Astrocyte (in vitro differentiated cells and primary cell): ENCODE results near the gene PLCXD3. TPM values are rescaled to one million over a fixed set of nuclear protein-coding genes. Genes with fewer than 3 reads are reported as not detected.

Source experiments
- DNase-seq: peaks from one replicate; pipeline ENCODE4 v3.0.0-alpha.2; 2010; ENCODE audit warnings: low read depth
- FAIRE-seq: peaks from 2 replicates; lab custom pipeline; 2011; peaks lifted over from hg19 to GRCh38; lab: Jason Lieb, UNC
- H2AFZ ChIP-seq: 2 replicates; pipeline ENCODE4 v1.6.0; 2012; ENCODE audit warnings: low read depth, low read length, inconsistent platforms
- H3K27ac ChIP-seq: 2 replicates; pipeline ENCODE4 v1.5.1; 2011; ENCODE audit warnings: low read depth, low read length, inconsistent platforms
- H3K27me3 ChIP-seq: 2 replicates; pipeline ENCODE4 v1.6.0; 2011; ENCODE audit warnings: low read length, inconsistent platforms; ENCODE audit not compliant: insufficient read depth
- H3K36me3 ChIP-seq: 2 replicates; pipeline ENCODE4 v1.5.1; 2011; ENCODE audit warnings: low read length, inconsistent platforms; ENCODE audit not compliant: insufficient read depth
- H3K4me1 ChIP-seq: 2 replicates; pipeline ENCODE4 v1.5.1; 2011; ENCODE audit warnings: low read length, inconsistent platforms; ENCODE audit not compliant: insufficient read depth
- H3K4me2 ChIP-seq: 2 replicates; pipeline ENCODE4 v1.6.0; 2012; ENCODE audit warnings: low read length, inconsistent platforms
- H3K4me3 ChIP-seq: 2 replicates; pipeline ENCODE4 v1.5.1; 2011; ENCODE audit warnings: low read depth, mild to moderate bottlenecking, low read length, inconsistent platforms; ENCODE audit not compliant: insufficient read depth
- H3K79me2 ChIP-seq: 2 replicates; pipeline ENCODE4 v1.6.0; 2012; ENCODE audit warnings: mild to moderate bottlenecking, low read length, inconsistent platforms; ENCODE audit not compliant: insufficient read depth
- H3K9ac ChIP-seq: 2 replicates; pipeline ENCODE4 v1.6.0; 2012; ENCODE audit warnings: mild to moderate bottlenecking, low read length, inconsistent platforms
- H3K9me3 ChIP-seq: 2 replicates; pipeline ENCODE4 v1.5.1; 2012; ENCODE audit warnings: low read depth, mild to moderate bottlenecking, low read length, inconsistent platforms; ENCODE audit not compliant: insufficient read depth
- H4K20me1 ChIP-seq: 2 replicates; pipeline ENCODE4 v1.6.0; 2012; ENCODE audit warnings: low read length, inconsistent platforms; ENCODE audit not compliant: insufficient read depth
- H3K27ac Mint-ChIP-seq: one replicate; pipeline ENCODE4 v1.8.0; 2021; ENCODE audit warnings: mild to moderate bottlenecking, mixed read lengths; ENCODE audit not compliant: unreplicated experiment
- H3K27me3 Mint-ChIP-seq: one replicate; pipeline ENCODE4 v1.8.0; 2021; ENCODE audit warnings: low read depth, mixed read lengths; ENCODE audit not compliant: unreplicated experiment
- H3K36me3 Mint-ChIP-seq: one replicate; pipeline ENCODE4 v1.8.0; 2021; ENCODE audit warnings: low read depth, mixed read lengths; ENCODE audit not compliant: unreplicated experiment
- H3K4me1 Mint-ChIP-seq: one replicate; pipeline ENCODE4 v1.8.0; 2021; ENCODE audit warnings: low read depth, mixed read lengths; ENCODE audit not compliant: unreplicated experiment
- H3K4me3 Mint-ChIP-seq: one replicate; pipeline ENCODE4 v1.8.0; 2021; ENCODE audit warnings: mild to moderate bottlenecking, moderate library complexity, mixed read lengths; ENCODE audit not compliant: unreplicated experiment
- H3K9me3 Mint-ChIP-seq: one replicate; pipeline ENCODE4 v1.8.0; 2021; ENCODE audit warnings: mild to moderate bottlenecking, mixed read lengths; ENCODE audit not compliant: unreplicated experiment
- EZH2 ChIP-seq: IDR thresholded peaks from 2 replicates; pipeline ENCODE4 v1.6.1; 2012; ENCODE audit warnings: mild to moderate bottlenecking, low read length, inconsistent platforms; ENCODE audit not compliant: insufficient read depth
- total RNA-seq: library from RNA; stranded (reverse); gene quantifications from 2 replicates; pipeline ENCODE4 v1.2.1, GENCODE V29; 2021
- TF ChIP-seq, protein P1 (sequence below): IDR thresholded peaks from 2 replicates; pipeline ENCODE4 v1.5.1; 2011; ENCODE audit warnings: low read depth, mild to moderate bottlenecking, inconsistent platforms, low read length, moderate library complexity; ENCODE audit not compliant: insufficient read depth

Gene PLCXD3
- total RNA-seq, 1 donor from 2014 or later = 1.6 TPM

DNA sequence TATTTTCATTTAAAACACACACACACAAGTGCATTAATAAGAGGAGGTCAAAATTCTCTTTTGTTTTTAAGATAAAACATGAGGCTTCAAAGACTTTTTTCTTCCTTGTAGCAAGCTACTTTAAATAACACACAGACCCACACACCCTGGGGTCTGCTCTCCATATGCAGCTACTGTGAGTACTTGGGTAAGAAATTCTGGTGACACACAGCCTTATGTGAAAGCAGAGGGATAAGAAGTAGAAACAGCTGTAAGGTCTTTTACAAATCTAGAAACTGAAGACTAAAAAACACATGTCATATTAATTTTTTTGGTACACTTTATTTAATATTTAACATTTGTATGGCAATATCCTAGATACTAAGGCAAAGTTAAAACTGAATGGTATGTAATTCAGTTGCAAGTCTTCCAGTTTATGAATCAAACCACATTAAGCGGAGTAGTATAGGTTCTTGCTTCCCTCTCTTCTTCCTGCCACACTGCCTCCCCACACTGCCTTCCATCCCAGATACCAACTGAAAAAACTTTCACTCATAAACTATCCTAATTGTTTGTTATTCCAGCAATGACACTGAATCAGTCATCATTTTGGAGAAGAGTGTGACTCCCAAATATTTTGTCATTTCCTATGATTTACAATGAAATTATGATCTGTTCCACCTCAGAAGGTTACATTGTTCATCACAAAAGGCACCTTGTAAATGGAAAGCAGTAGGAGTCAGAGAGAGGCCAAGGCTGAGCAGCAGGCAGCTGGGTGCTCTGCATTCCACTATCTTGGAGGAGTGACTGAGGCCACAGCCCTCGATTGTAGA is 92.0 kb downstream of the PLCXD3 start:
- no peak overlapping the region for H3K4me3 ChIP-seq
- peak overlapping the region; percentile 44 for H3K4me2 ChIP-seq
- Mint-ChIP-seq H3K27me3 (no peaks in the 10 kb centered on the region), H3K4me1 (peaks cover 32% of the 10 kb centered on the region), H3K4me3 (no peak overlapping the region), H3K36me3 (no peaks in the 10 kb centered on the region), H3K9me3 (no peaks in the 10 kb centered on the region), H3K27ac (peak overlapping the region; percentile 0)
- H3K79me2 ChIP-seq = no peaks in the 10 kb centered on the region
- no peaks in the 10 kb centered on the region for H3K27me3 ChIP-seq
- DNase-seq (peak; percentile 54), FAIRE-seq (no peak)
- no peak overlapping the region for H2AFZ ChIP-seq
- no peaks in the 10 kb centered on the region for H3K36me3 ChIP-seq
- no peak overlapping the region for H3K27ac ChIP-seq
- no peak overlapping the region for H3K9ac ChIP-seq
- no peaks in the 10 kb centered on the region for H4K20me1 ChIP-seq
- H3K9me3 ChIP-seq = no peaks in the 10 kb centered on the region
- TF ChIP-seq EZH2 = no peak
- TF ChIP-seq, protein P1, sequence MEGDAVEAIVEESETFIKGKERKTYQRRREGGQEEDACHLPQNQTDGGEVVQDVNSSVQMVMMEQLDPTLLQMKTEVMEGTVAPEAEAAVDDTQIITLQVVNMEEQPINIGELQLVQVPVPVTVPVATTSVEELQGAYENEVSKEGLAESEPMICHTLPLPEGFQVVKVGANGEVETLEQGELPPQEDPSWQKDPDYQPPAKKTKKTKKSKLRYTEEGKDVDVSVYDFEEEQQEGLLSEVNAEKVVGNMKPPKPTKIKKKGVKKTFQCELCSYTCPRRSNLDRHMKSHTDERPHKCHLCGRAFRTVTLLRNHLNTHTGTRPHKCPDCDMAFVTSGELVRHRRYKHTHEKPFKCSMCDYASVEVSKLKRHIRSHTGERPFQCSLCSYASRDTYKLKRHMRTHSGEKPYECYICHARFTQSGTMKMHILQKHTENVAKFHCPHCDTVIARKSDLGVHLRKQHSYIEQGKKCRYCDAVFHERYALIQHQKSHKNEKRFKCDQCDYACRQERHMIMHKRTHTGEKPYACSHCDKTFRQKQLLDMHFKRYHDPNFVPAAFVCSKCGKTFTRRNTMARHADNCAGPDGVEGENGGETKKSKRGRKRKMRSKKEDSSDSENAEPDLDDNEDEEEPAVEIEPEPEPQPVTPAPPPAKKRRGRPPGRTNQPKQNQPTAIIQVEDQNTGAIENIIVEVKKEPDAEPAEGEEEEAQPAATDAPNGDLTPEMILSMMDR = no peak
- peaks cover 10% of the 10 kb centered on the region for H3K4me1 ChIP-seq

DNA sequence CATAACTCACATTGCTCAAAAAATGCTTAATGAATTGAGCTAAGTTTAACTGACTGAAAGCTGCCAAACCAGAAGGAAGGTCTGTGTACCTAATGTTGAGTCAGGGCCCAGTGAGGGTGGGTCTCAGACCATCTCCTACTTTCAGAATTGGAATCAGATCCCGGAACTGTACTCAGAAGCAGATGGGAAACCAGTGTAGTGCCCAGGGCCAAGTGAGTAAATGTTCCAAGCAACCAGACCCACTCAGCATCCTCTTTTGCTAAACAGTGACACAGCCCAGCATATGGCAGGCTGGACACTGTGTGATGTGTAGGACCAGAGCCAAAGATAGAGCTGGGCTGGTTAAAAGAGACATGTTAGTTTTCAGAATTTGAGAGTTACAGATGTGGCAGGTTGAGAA is 94.1 kb downstream of the PLCXD3 start:
- Histone ChIP-seq H3K27ac (no peak overlapping the region), H3K36me3 (no peaks in the 10 kb centered on the region), H3K9ac (no peak overlapping the region), H3K9me3 (no peaks in the 10 kb centered on the region), H3K4me1 (peaks cover 10% of the 10 kb centered on the region), H3K27me3 (no peaks in the 10 kb centered on the region), H3K79me2 (no peaks in the 10 kb centered on the region), H3K4me2 (no peak overlapping the region), H3K4me3 (no peak overlapping the region), H2AFZ (no peak overlapping the region), H4K20me1 (no peaks in the 10 kb centered on the region)
- H3K4me3 Mint-ChIP-seq = no peak overlapping the region
- no peaks in the 10 kb centered on the region for H3K36me3 Mint-ChIP-seq
- H3K4me1 Mint-ChIP-seq = peaks cover 39% of the 10 kb centered on the region
- TF ChIP-seq EZH2 = no peak
- TF ChIP-seq, protein P1 = no peak
- no peak for FAIRE-seq
- no peak for DNase-seq
- H3K27me3 Mint-ChIP-seq = no peaks in the 10 kb centered on the region
- peak overlapping the region; percentile 93 for H3K27ac Mint-ChIP-seq
- no peaks in the 10 kb centered on the region for H3K9me3 Mint-ChIP-seq

DNA sequence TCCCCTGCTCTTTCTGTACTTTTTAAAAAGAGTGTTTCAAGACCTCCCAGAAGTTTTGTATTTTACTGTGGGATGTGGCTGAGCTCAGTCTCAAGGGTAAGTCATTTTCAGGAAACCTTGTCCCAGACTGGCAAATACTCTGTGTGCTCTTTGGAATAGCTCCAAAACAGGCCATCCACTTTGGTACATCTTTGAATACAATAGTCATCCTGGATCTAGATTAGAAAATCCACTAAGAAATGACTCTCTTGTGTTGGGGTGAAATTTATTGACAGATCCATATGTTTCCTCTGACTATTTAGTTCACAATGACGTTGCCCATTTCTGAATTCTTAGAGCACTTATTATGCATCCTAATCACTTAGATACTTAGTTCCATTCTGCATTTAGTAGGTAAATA is 95.2 kb downstream of the PLCXD3 start:
- peak overlapping the region; percentile 39 for H3K27ac ChIP-seq
- H4K20me1 ChIP-seq = no peaks in the 10 kb centered on the region
- no peaks in the 10 kb centered on the region for H3K9me3 ChIP-seq
- Mint-ChIP-seq H3K27me3 (no peaks in the 10 kb centered on the region), H3K4me3 (no peak overlapping the region), H3K36me3 (no peaks in the 10 kb centered on the region), H3K4me1 (peaks cover 39% of the 10 kb centered on the region), H3K9me3 (no peaks in the 10 kb centered on the region), H3K27ac (peak overlapping the region; percentile 93)
- H3K79me2 ChIP-seq = no peaks in the 10 kb centered on the region
- DNase-seq (peak; percentile 20), FAIRE-seq (no peak)
- H3K36me3 ChIP-seq = no peaks in the 10 kb centered on the region
- H3K4me1 ChIP-seq = peaks cover 10% of the 10 kb centered on the region
- H3K4me3 ChIP-seq = no peak overlapping the region
- H2AFZ ChIP-seq = no peak overlapping the region
- no peak overlapping the region for H3K9ac ChIP-seq
- no peak for TF ChIP-seq EZH2
- TF ChIP-seq, protein P1 = no peak
- H3K27me3 ChIP-seq = no peaks in the 10 kb centered on the region
- H3K4me2 ChIP-seq = no peak overlapping the region
